T47D (cell line): ENCODE results near the gene EBF4.
A peak's percentile ranks its signal among the peaks of the same experiment; 100 is the strongest.
"Not testable (repeated sequence)": the region's sequence is repeated elsewhere in the genome, so short reads cannot be mapped to it uniquely, and the experiment has no call there.

ENCODE experiments used
- DNase-seq, 2 experiments: peaks; one replicate each; pipeline versions ENCODE4 v3.0.0 to v3.0.0-alpha.2; 2011 to 2012; ENCODE audit warnings: low read depth in 1 of 2, low spot score in 1 of 2
- JUND ChIP-seq: IDR thresholded peaks from 2 replicates; pipeline ENCODE4 v1.6.1; 2012; ENCODE audit warnings: low read depth
- in situ Hi-C: cut with HindIII; loops from 2 replicates; pipeline ENCODE4 v1.10.0; 2016; ENCODE audit warnings: low sequenced_read_pairs, low pct_unique_long_range_greater_than_20kb

Gene EBF4

DNA sequence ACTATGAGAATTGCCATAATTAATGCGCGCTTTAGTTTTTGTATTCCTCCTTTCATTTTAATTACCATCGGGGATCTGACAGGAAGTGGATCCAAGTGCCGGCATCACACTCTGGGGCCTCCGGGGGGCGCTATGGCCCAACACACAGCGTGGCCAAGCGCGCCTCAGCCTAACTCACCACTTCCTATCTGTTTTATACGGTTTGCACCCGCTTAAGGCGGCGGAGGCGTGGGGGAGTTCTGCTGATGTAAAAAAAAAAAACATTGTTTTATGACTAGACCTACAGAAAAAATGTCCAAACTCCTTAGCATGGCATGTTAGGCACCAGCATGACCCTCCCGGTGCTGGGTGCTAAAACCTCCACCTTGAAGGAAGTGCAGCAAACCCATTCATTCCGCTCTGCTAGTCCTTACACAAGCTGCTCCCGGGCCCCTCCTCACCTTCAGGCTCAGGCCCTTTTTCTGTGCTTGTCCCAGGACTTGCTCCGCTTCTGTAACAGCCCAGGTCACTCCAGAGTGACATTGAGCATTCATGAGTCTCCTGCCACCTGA, 4.5 kb upstream of the EBF4 start:
- in situ Hi-C loops: no loop called here
- DNase-seq: peak in 1 of 2 experiments; percentile 70
- no peak for TF ChIP-seq JUND

DNA sequence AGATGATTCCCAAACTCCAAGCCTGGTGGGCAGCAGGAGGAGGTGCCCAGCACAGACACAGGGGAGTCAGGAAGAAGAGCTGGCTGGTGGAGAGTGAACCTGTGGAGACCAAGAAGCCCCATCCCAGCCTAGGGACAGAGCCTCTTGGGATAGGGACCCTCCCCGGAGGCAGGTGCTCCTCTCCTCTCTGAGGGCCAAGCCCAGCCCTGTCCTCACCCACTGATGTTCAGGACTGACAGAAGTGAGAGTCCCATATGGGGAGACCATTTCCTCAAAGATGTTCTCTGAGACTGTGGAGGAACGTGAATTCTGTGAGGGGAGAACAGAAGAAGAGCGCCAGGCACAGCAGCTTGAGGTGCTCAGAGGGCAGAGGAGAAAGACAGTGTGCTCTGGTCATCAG, 2.4 kb upstream of the EBF4 start:
- no peak for DNase-seq
- in situ Hi-C loops: no loop called here
- no peak for TF ChIP-seq JUND

DNA sequence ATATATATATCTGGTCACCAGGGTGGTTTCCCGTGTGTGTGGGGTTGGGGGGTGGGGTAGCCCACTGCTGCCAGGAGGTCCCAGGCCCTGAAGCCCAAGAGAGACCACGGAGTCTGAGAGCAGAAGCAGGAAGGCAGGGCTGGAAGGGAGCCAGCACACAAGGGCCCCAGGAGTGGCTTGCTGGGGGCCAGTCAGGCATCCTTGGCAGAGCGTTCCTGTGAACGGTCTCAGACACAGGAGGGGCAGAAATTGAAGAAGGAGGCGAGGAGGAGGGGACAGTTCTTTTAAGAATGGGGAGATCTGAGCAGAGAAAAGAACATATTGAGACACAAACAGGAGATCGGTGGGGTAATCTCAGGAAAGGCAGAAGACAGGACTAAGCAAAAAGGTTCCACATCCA, 1.9 kb upstream of the EBF4 start:
- in situ Hi-C loops: no loop called here
- DNase-seq: no peak
- no peak for TF ChIP-seq JUND

DNA sequence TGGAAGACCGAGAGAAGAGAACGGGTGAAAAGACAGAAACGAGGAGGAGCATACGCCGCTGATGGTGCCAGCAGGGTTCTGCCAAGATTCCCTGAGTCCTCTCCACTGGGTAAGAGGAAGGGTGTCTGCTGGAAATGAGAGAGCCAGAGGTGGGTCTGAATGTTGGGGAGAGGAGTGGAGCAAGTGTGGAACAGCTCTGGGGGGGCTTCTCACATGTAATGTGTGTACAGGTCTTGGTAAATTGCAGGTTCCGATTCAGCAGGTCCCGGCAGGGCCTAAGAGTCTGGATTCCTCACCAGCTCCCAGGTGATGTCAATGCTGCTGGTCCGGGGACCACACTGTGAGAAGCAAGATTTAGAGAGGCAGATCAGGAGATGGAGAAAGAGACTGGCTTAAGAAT, 1.5 kb upstream of the EBF4 start:
- in situ Hi-C loops: no loop called here
- no peak for DNase-seq
- TF ChIP-seq JUND: no peak

- DNase-seq: no peak
- no peak for TF ChIP-seq JUND
- in situ Hi-C loops: no loop called here
Measured at GRCh38 chr20:2691663-2692035, 931 bp upstream of the EBF4 start.

DNA sequence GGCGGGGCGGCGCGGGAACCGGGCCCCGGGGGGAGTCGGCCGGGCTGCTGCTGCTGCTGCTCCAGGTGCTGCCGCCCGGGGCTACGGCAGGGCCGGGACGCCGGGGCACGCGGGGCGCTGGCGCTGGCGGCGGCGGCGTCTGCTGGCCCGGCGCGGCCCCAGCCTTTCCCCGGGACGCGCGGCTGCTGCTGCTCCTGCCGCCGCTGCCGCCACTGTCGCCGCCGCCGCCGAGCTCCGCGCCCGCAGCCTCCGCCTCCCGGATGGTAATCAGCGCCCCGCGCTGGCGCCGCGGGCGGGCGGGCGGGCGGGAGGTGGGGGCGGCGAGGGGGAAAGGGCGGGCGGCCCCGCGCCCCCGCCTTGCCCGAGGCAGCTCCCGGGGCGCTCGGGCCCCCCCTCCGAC, 306 bp downstream of the EBF4 start:
- in situ Hi-C loops: no loop called here
- DNase-seq: peak in 1 of 2 experiments; percentile 65
- TF ChIP-seq JUND: no peak

- in situ Hi-C loops: no loop called here
- DNase-seq: peak in 1 of 2 experiments; percentile 73
- TF ChIP-seq JUND: no peak
Measured at GRCh38 chr20:2693286-2694007, 867 bp downstream of the EBF4 start.

- in situ Hi-C loops: no loop called here
- TF ChIP-seq JUND: no peak
- no peak for DNase-seq
Measured at GRCh38 chr20:2694008-2694471, 1.5 kb downstream of the EBF4 start.

GRCh38 chr20:2694519-2694918, 1.9 kb downstream of the EBF4 start:
- in situ Hi-C loops: no loop called here
- no peak for DNase-seq
- no peak for TF ChIP-seq JUND

DNA sequence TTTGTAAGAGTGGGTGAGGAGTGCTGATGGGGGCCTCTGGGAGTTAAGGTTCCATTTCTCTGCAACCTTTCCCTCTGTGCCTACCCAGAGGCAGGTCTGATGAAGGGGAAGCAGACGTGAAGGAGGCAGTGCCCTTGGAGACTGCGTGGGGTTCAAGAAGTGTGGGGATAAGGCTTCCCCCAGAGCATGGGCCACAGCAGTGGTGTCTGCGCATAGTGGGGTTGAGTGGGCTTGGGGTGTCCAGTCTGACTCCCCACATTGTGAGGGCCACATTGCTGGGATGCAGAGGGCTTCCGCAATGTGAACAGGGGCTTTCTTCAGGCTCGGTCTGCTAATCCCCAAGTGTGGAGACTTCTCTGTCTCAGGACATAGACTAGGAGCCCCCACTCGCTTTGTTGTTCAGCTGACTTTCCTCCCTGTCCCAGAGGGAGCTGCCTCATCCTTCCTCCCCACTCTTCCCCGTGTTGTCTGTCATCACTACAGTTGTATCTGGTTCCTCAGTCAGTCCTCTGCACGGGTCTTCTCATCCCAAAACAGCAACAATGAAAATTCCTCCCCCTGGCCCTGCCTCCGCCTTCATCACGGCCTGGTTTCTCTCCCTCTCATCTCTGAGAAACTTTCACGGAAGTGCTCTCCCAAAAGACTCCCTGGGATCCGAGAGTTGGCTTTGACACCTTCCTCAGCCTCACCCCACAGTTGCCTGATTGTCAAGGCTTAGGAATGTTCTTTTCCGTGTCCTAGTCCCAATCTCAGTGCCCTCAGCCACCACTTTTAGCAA, 2.8 kb downstream of the EBF4 start:
- TF ChIP-seq JUND: no peak
- in situ Hi-C loops: no loop called here
- no peak for DNase-seq

- in situ Hi-C loops, DNase-seq: not testable (repeated sequence)
Measured at GRCh38 chr20:2695984-2696525, 3.5 kb downstream of the EBF4 start.

DNA sequence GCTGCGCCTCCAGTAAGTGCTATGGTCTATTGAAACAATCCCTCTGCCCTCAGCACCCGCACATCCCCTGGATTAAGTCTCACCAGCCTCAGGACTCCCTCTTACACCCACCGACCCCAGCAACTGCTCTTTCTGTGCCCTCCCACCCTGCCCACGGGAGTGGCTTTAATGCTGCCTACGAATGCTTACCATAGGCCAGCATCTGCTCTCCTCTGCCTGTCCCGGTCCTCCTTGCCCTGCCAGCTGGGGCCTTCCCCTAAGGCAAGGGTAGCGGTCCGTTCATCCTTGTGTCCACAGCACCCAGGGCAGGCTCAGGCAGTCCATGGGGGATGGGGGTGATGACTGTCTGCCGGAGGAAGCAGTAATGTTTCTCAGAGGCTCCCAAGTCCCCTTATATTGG, 4.1 kb downstream of the EBF4 start:
- no peak for DNase-seq
- in situ Hi-C loops: no loop called here

GRCh38 chr20:2697768-2698167, 5.2 kb downstream of the EBF4 start:
- in situ Hi-C loops: no loop called here

More for the DNA sequence above, 4.1 kb downstream of the EBF4 start:
- no peak for TF ChIP-seq JUND

More at GRCh38 chr20:2697768-2698167, 5.2 kb downstream of the EBF4 start:
- no peak for DNase-seq
- TF ChIP-seq JUND: no peak
